Measurements from ENCODE around the gene PITPNM3. TPM values are rescaled to one million over a fixed set of nuclear protein-coding genes. Genes with fewer than 3 reads are reported as not detected.

The PITPNM3 gene
- total RNA-seq, 2 donors from 2014 or later = 5.3 to 7.9 TPM

- Histone ChIP-seq H3K36me3 (no peaks in the 10 kb centered on the region), H3K9me3 (no peaks in the 10 kb centered on the region), H3K27me3 (replicated peaks; ENCODE audit: insufficient read depth) (no peaks in the 10 kb centered on the region), H3K4me3 (no peak overlapping the region), H3K27ac (no peak overlapping the region), H3K4me1 (replicated peaks) (no peaks in the 10 kb centered on the region)
- WGBS = 90% methylated on average over 10 of the region's 10 CpGs
- intact Hi-C loops (cut with DNase I) = no loop called here
- no peak for DNase-seq (ENCODE audit: low spot score)
- TF ChIP-seq POLR2A (IDR thresholded peaks at IDR 0.05) = no peak
- no peak for TF ChIP-seq CTCF (IDR thresholded peaks at IDR 0.05)
- no peak for TF ChIP-seq POLR2AphosphoS5 (IDR thresholded peaks at IDR 0.05)
Measured at GRCh38 chr17:6452471-6453266, 103.7 kb downstream of the PITPNM3 start.

- no peak overlapping the region for H3K27ac ChIP-seq
Measured at GRCh38 chr17:6450926-6451832, 105.2 kb downstream of the PITPNM3 start.

GRCh38 chr17:6449307-6449706 lies 107.0 kb downstream of the PITPNM3 start:
- DNase-seq (ENCODE audit: low spot score) = no peak
- 98% methylated on average over 6 of the region's 6 CpGs for WGBS
- TF ChIP-seq POLR2AphosphoS5 (IDR thresholded peaks at IDR 0.05) (no peak), POLR2A (IDR thresholded peaks at IDR 0.05) (no peak), CTCF (IDR thresholded peaks at IDR 0.05) (no peak)
- no peak overlapping the region for H3K27ac ChIP-seq
- no peaks in the 10 kb centered on the region for H3K9me3 ChIP-seq
- no peaks in the 10 kb centered on the region for H3K27me3 ChIP-seq (replicated peaks; ENCODE audit: insufficient read depth)
- intact Hi-C loops (cut with DNase I) = no loop called here
- H3K36me3 ChIP-seq = no peaks in the 10 kb centered on the region
- H3K4me3 ChIP-seq = no peak overlapping the region
- H3K4me1 ChIP-seq (replicated peaks) = no peaks in the 10 kb centered on the region

More at GRCh38 chr17:6450926-6451832, 105.2 kb downstream of the PITPNM3 start:
- intact Hi-C loops (cut with DNase I) = no loop called here
- Histone ChIP-seq H3K36me3 (no peaks in the 10 kb centered on the region), H3K27me3 (replicated peaks; ENCODE audit: insufficient read depth) (no peaks in the 10 kb centered on the region), H3K4me1 (replicated peaks) (no peaks in the 10 kb centered on the region), H3K9me3 (no peaks in the 10 kb centered on the region), H3K4me3 (no peak overlapping the region)
- no peak for TF ChIP-seq POLR2AphosphoS5 (IDR thresholded peaks at IDR 0.05)
- no peak for TF ChIP-seq CTCF (IDR thresholded peaks at IDR 0.05)
- TF ChIP-seq POLR2A (IDR thresholded peaks at IDR 0.05) = no peak
- DNase-seq (ENCODE audit: low spot score) = no peak
- 28% methylated on average over 12 of the region's 12 CpGs for WGBS

- Histone ChIP-seq H3K4me1 (replicated peaks) (no peaks in the 10 kb centered on the region), H3K4me3 (no peak overlapping the region), H3K27ac (no peak overlapping the region), H3K27me3 (replicated peaks; ENCODE audit: insufficient read depth) (no peaks in the 10 kb centered on the region), H3K9me3 (no peaks in the 10 kb centered on the region), H3K36me3 (no peaks in the 10 kb centered on the region)
- 93% methylated on average over 6 of the region's 6 CpGs for WGBS
- TF ChIP-seq POLR2A (IDR thresholded peaks at IDR 0.05) = no peak
- no peak for TF ChIP-seq CTCF (IDR thresholded peaks at IDR 0.05)
- no peak for TF ChIP-seq POLR2AphosphoS5 (IDR thresholded peaks at IDR 0.05)
- no peak for DNase-seq (ENCODE audit: low spot score)
- intact Hi-C loops (cut with DNase I) = no loop called here
Measured at GRCh38 chr17:6448473-6448872, 107.9 kb downstream of the PITPNM3 start.
